HG03469 (cell line): ENCODE results near the gene PPIG.
"Not testable (repeated sequence)": the region's sequence is repeated elsewhere in the genome, so short reads cannot be mapped to it uniquely, and the experiment has no call there.

Experiments
- ATAC-seq: cut with Tn5 transposase; IDR thresholded peaks from one replicate; pipeline ENCODE4 v1.9.1; 2021; ENCODE audit warnings: mild to moderate bottlenecking, moderate library complexity, moderate number of reproducible peaks; ENCODE audit not compliant: unreplicated experiment

Gene PPIG

GRCh38 chr2:169590804-169591203, 6.7 kb downstream of the PPIG start:
- no peak for ATAC-seq

GRCh38 chr2:169596546-169596945, 12.4 kb downstream of the PPIG start:
- ATAC-seq, result not testable (repeated sequence)

- ATAC-seq, result no peak
These were observed 14.8 kb downstream of the PPIG start for GRCh38 chr2:169598982-169599381.

- no peak for ATAC-seq
These were observed 15.4 kb downstream of the PPIG start for GRCh38 chr2:169599568-169599967.

- no peak for ATAC-seq
These were observed 25.1 kb downstream of the PPIG start for GRCh38 chr2:169609264-169609663.

GRCh38 chr2:169613876-169614275, 29.7 kb downstream of the PPIG start:
- ATAC-seq, result no peak

- not testable (repeated sequence) for ATAC-seq
These were observed 31.8 kb downstream of the PPIG start for GRCh38 chr2:169615982-169616381.

GRCh38 chr2:169619946-169620345, 35.8 kb downstream of the PPIG start:
- ATAC-seq, result no peak

GRCh38 chr2:169620509-169620908, 36.4 kb downstream of the PPIG start:
- no peak for ATAC-seq

GRCh38 chr2:169623235-169623634, 39.1 kb downstream of the PPIG start:
- ATAC-seq, result no peak

- no peak for ATAC-seq
These were observed 41.6 kb downstream of the PPIG start for GRCh38 chr2:169625781-169626180.

GRCh38 chr2:169636440-169637097, 52.4 kb downstream of the PPIG start:
- ATAC-seq, result no peak

- no peak for ATAC-seq
These were observed 53.5 kb downstream of the PPIG start for GRCh38 chr2:169637620-169638019.

GRCh38 chr2:169640104-169640503, 56.0 kb downstream of the PPIG start:
- ATAC-seq, result no peak

GRCh38 chr2:169641464-169641863, 57.3 kb downstream of the PPIG start:
- no peak for ATAC-seq

- no peak for ATAC-seq
These were observed 60.0 kb downstream of the PPIG start for GRCh38 chr2:169644173-169644572.

GRCh38 chr2:169647496-169647895, 63.3 kb downstream of the PPIG start:
- ATAC-seq, result no peak

- ATAC-seq, result no peak
These were observed 65.1 kb downstream of the PPIG start for GRCh38 chr2:169649278-169649677.

- no peak for ATAC-seq
These were observed 69.5 kb downstream of the PPIG start for GRCh38 chr2:169653636-169654035.

- ATAC-seq, result no peak
These were observed 72.0 kb downstream of the PPIG start for GRCh38 chr2:169656164-169656563.

GRCh38 chr2:169658877-169659276, 74.7 kb downstream of the PPIG start:
- no peak for ATAC-seq

GRCh38 chr2:169659320-169659719, 75.2 kb downstream of the PPIG start:
- ATAC-seq, result no peak

GRCh38 chr2:169661265-169661664, 77.1 kb downstream of the PPIG start:
- no peak for ATAC-seq
